Activated CD4-positive, alpha-beta T cell treated with anti-CD3 and anti-CD28 coated beads, Interleukin-2, amount 50 U/mL, for 48 hours (primary cell): ENCODE measurements around the gene TOR1A.

Experiments used
- DNase-seq, 2 experiments: peaks; one replicate each; pipeline ENCODE4 v3.0.0-alpha.2; 2020

TOR1A gene

GRCh38 chr9:129823935-129824601 lies at the start of gene TOR1A:
Gene TOR1A, minus strand, starts transcription at chr9:129824136. Its CDS starts 51 bp downstream, at chr9:129824085.
- peak; percentile 93 to 96 for DNase-seq

- DNase-seq, result no peak
Observed at GRCh38 chr9:129871046-129871445, 47.1 kb upstream of the TOR1A start.

GRCh38 chr9:129869585-129870501 lies 45.9 kb upstream of the TOR1A start:
- no peak for DNase-seq

GRCh38 chr9:129868872-129869486 lies 45.0 kb upstream of the TOR1A start:
- peak; percentile 79 to 84 for DNase-seq

DNA sequence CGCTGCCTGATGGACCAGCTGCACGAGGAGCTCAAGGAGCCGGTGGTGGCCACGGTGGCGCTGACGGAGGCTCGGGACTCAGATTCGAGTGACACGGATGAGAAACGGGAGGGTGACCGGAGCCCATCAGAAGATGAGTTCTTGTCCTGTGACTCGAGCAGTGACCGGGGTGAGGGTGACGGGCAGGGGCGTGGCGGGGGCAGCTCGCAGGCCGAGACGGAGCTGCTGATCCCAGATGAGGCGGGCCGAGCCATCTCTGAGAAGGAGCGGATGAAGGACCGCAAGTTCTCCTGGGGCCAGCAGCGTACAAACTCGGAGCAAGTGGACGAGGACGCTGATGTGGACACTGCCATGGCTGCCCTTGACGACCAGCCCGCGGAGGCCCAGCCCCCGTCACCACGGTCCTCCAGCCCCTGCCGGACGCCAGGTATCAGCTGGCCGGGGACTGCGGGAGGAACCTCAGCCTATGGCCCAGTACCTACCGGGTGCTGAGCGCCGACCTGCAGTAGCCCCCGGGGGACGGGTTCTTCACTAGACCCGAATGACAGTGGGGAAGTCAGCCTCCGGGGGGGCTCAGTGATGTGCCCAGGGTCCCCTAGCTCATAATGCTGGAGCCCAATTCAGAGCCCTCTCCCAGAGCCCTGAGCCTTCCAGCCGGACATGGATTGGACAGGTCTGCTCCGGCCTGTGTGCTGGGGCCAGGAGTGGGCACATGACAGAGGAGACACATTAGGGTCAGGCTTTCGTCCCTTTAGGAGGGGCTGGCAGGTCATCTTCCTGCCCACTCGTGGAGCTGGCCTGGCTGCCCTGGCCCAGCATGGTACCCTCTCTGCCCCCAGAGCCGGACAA lies 44.3 kb upstream of the TOR1A start:
- DNase-seq, result no peak

DNA sequence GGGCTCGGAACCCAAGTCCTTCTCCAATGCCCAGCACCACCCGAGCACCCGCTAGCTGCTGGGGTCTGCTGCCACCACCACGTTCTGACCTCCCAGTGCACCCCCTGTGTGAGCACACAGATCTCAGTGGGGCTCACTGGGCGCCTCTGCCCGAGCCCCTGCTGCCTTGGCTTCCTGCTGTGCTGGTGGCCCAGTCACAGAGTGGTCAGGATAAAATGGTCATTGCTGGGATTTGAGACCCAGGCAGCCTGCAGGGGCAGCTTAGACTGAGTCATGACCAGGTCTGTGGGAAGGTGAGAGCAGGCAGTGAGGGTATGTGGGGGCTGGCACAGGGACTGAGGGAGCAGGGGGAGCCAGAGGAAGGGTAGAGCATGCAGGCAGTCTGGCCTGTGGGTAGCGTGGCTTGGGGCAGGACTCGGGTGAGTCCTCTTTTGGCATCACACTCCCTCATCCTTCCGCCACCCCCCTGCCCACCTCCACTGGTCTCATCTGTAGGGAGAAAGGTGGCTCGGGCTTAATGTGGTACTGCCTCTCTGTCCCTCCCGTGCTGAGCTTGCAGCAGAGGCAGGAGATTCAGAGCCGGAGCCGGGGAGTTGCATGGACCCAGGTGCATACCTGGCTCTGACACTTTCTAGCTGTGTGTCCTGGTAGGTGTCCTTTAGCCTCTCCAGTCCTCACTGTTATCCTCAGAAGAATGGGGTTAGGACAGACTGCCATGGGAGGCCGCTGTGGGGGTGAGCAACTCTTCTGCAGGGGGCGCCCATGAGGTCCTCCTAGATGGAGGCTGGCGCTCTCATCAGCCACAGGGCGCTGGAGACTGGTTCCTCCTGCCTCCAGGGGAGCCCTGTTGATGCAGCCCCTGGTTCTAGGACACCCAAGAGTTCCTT lies 43.4 kb upstream of the TOR1A start:
- DNase-seq, result peak; percentile 36 to 41

DNA sequence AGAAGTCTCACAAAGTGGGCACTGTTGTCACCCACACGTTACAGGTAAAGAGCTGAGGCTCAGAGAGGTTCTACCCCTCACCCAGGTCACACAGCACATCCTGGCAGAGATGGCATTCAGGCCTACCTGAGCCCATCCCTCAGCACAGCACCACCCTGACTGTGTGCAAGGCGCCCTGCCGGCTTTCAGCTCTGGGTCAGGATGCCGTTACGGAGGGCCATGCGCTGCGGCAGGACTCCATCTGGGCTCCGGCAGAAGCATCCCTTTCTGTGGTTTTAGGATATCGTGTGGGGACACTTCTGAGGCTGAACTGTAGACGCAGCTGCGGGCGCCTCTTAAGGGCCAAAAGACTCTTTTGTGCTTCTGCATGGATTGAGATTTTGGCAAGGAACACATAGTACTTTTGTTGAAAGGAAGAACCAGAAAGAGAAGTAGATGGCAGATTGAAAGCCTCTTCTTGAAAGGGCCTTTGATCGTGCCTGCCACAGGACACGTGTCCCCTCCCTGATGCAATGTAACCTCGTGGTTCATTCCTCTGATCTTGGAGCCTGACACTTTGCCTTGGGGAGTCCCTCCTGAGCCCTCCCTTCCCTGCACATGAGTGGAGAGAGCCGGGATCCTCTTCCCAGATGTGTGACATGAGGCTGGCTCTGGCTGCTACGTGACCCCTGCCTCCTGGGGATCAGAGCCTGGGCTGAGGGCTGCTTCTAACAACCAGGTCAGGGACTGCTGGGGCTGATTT lies 42.6 kb upstream of the TOR1A start:
- DNase-seq, result peak; percentile 43 to 45

DNA sequence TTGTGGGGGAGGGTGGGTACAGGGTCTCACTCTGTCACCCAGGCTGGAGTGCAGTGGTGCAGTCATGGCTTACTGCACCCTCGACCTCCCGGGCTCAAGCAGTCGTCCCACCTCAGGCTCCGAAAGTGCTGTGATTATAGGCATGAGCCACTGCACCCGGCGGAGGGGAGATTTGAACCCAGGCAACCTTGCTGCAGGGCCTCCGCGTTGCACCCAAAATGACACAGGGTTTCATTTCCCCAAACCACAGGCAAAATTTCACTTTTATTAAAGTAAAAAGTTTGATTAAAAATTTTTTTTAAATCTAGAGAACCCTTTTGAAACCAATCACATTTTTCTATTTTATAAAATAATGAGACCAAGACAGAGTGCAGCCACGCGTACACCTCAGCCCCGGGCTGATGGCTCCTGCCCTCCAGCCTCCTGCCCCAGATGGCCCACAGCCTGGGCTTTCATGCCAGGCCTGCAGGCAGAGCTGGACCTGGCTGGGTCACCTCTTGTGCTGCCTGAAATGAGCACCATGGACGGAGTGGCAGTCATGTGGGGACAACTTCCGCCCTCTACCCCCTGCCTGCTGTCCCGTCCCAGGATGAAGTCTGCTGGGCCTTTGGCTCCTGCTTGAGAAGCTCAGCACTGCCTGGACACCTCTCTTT lies 41.9 kb upstream of the TOR1A start:
- DNase-seq, result no peak

DNA sequence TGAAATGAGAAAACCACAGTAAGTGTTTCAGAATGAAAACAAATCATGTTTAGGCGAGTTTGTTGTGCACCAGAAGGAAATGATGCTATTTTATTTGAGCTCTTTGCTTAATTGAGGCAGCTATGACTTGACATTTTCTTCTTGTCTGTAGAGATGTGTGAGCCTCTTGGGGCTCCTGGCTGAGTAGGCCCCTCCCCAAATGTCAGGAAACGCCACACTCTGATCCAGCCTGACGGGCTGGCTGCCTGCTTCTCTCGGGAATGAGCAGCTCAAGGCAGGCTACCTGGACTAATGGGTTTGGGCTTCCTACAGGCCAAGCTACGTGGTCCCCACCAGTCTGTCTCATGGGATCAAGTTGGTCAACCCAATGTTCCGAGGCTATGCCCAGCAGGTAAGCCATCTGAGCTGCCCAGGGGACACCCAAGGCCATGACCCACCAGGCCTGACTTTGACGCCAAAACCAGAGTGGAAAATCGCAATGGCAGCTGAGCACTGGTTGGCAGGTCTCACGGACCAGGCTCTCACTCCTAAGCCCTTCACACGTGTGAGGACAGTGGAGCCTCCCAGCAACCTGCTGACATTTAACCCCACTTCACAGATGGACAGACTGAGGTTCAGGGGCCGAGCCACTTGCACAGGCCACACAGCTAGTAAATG lies 41.2 kb upstream of the TOR1A start:
- DNase-seq, result no peak

GRCh38 chr9:129863059-129863690 lies 39.2 kb upstream of the TOR1A start:
- DNase-seq, result peak; percentile 71 to 81

- DNase-seq, result no peak
Observed at GRCh38 chr9:129861447-129861827, 37.5 kb upstream of the TOR1A start.

DNA sequence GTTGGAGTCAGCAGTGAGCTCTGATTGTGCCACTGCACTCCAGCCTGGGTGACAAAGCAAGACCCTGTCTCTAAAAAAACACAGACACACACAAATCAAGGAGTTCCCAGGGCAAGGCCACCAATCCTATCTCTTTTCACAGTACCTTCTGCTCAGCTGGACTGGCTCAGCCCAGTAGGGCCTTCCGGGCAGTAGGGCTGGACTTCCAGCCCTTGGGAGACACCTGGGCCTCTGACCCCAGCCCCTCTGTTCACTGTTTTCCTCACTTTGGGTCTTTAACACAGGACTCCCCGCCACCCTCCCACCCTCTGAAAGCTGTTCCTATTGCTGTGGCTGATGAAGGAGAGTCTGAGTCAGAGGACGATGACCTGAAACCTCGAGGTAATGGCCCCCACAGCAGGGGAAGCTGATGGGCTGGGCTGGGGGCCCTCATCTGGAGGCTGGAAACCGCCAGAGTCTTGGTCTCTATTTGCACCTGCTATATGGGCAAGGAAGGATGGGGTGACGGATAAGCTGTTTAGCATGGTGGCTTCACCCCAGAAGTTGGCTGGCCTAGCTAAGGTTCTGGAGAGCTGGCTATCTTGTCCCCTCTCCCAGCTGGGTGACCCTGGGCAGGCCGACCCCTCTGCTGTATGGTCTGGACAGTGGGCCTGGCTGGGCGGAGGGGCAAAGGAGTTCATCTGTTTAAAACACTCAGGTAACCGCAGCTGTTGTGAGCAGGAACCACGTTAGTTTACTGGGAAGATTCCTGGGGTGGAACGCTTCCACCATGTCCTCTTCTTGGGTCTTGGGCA lies 36.9 kb upstream of the TOR1A start:
- peak; percentile 49 to 58 for DNase-seq

GRCh38 chr9:129858167-129858962 lies 34.4 kb upstream of the TOR1A start:
- DNase-seq, result no peak

DNA sequence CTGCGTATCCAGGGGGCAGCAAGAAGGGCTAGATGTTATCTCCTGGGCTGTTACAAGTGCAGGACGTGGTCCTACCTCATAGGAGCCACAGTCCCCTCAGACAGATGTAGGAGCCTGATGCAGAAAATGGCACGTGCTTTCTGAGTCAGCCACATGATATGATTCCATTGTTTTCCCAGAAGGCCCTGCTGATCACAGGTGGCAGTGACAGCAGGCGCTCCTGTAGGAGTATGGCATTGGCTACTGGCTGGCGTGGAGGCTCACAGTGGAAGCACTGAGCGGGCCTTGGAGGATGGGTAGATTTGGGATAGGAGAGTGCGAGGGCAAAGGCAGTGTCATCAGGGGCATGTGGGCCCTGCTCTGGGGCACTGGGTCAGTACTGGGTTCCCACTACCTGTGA lies 33.3 kb upstream of the TOR1A start:
- no peak for DNase-seq

DNA sequence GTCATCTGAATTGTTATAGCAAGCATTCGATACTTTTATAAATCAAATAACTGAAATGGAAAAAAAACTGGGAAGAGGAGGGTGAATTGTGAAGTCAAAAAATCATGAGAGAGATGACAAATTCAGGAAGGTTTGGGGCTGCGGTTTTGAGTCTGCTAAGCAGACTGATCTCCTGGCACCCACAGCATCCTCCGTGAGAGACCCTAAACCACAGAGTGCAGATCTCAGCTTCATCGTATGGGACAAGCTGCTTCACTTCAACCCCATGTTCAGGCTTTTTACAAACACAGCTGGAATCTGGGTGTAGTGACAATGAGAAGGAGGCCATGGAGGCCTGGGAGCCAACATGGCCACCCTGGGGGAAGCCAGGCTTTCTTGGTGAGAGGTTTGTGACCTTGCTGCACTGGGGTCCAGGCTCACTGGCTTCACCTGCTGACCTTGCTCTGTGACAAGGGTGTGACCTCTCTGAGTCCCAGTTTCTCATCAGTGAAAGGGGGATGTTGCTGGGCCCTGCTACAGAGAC lies 30.7 kb upstream of the TOR1A start:
- DNase-seq, result no peak

DNA sequence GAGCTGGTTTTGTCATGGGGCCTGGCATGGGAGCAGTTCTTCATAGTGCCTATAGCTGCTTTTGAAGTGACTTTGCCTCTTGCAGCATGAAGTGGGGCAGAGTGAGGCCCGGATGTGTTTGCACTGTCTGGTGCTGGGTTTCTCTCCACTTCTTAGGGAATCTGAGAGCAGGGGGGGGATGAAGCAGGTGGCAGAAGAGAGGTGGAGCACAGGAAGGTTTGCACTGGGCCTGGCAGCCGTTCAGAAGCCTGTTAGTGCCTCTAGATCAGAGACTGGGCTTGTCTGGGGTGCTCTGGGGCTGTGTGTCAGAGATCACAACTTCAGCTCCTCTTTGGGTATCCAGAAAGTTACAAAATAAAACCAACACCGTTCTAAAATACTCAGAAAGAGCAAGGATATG lies 29.7 kb upstream of the TOR1A start:
- no peak for DNase-seq

GRCh38 chr9:129852579-129852978 lies 28.6 kb upstream of the TOR1A start:
- DNase-seq, result no peak
